HG03354 (cell line): ENCODE data around the gene TM4SF20.
"Not testable (repeated sequence)": the region's sequence is repeated elsewhere in the genome, so short reads cannot be mapped to it uniquely, and the experiment has no call there.

ENCODE experiments used
- ATAC-seq: cut with Tn5 transposase; IDR thresholded peaks from one replicate; pipeline ENCODE4 v1.9.1; 2021; ENCODE audit warnings: mild to moderate bottlenecking; ENCODE audit not compliant: unreplicated experiment, poor library complexity, severe bottlenecking

Gene TM4SF20

GRCh38 chr2:227401550-227401949, 22.4 kb upstream of the TM4SF20 start:
- no peak for ATAC-seq

GRCh38 chr2:227398684-227399670, 19.9 kb upstream of the TM4SF20 start:
- no peak for ATAC-seq

- ATAC-seq, result no peak
These were observed 18.5 kb upstream of the TM4SF20 start for GRCh38 chr2:227397562-227397961.

GRCh38 chr2:227395556-227395955, 16.4 kb upstream of the TM4SF20 start:
- ATAC-seq, result no peak

- ATAC-seq, result no peak
These were observed 15.3 kb upstream of the TM4SF20 start for GRCh38 chr2:227394401-227394800.

- ATAC-seq, result no peak
These were observed 11.6 kb upstream of the TM4SF20 start for GRCh38 chr2:227390468-227391256.

- ATAC-seq, result no peak
These were observed 10.6 kb upstream of the TM4SF20 start for GRCh38 chr2:227389661-227390060.

GRCh38 chr2:227389231-227389630, 10.1 kb upstream of the TM4SF20 start:
- no peak for ATAC-seq

- ATAC-seq, result no peak
These were observed 9.5 kb upstream of the TM4SF20 start for GRCh38 chr2:227388537-227389011.

GRCh38 chr2:227387583-227387982, 8.5 kb upstream of the TM4SF20 start, which contains the start of gene SCYGR1:
Gene SCYGR1, minus strand, starts transcription at chr2:227387949. Its CDS starts 0 bp downstream, at chr2:227387949.
- ATAC-seq, result not testable (repeated sequence)

- ATAC-seq, result no peak
These were observed 7.5 kb upstream of the TM4SF20 start for GRCh38 chr2:227386630-227387029.

GRCh38 chr2:227383686-227384085, 4.6 kb upstream of the TM4SF20 start:
- ATAC-seq, result no peak

GRCh38 chr2:227382241-227382835, 3.2 kb upstream of the TM4SF20 start:
- ATAC-seq, result not testable (repeated sequence)

GRCh38 chr2:227378371-227378782, 729 bp downstream of the TM4SF20 start:
- no peak for ATAC-seq

GRCh38 chr2:227377467-227378351, 1.4 kb downstream of the TM4SF20 start:
- ATAC-seq, result no peak

GRCh38 chr2:227376656-227377396, 2.3 kb downstream of the TM4SF20 start:
- no peak for ATAC-seq

- no peak for ATAC-seq
These were observed 4.9 kb downstream of the TM4SF20 start for GRCh38 chr2:227374158-227374557.

- ATAC-seq, result no peak
These were observed 5.7 kb downstream of the TM4SF20 start for GRCh38 chr2:227373389-227373788.
